GM12878 (cell line): Measurements from ENCODE around the gene TP53BP1. TPM values are rescaled to one million over a fixed set of nuclear protein-coding genes. Genes with fewer than 3 reads are reported as not detected.

ENCODE experiments used
- BMI1 ChIP-seq: fragments of 450-650 bp; IDR thresholded peaks from 2 replicates; pipeline ENCODE4 v1.6.1; 2016; ENCODE audit warnings: mild to moderate bottlenecking, moderate library complexity, borderline replicate concordance
- CBX5 ChIP-seq: sonication (generic); IDR thresholded peaks from 2 replicates; pipeline ENCODE4 v1.6.1; 2016; ENCODE audit warnings: low read depth, moderate library complexity, mild to moderate bottlenecking, inconsistent platforms
- EP300 ChIP-seq, 2 experiments: fragments of 150-350 bp in 1 of 2; IDR thresholded peaks; 2 replicates each; pipeline ENCODE4 v1.6.1; 2011 to 2012; ENCODE audit warnings: low read depth in 2 of 2, low read length in 2 of 2, borderline replicate concordance in 1 of 2, improper control_type of control experiment in 1 of 2, inconsistent platforms in 1 of 2; ENCODE audit not compliant: control insufficient read depth in 1 of 2
- HDAC6 ChIP-seq: fragments of 200-600 bp; sonication (generic); IDR thresholded peaks from one replicate; pipeline ENCODE4 v1.8.0; 2017; ENCODE audit warnings: antibody characterized with exemption; ENCODE audit not compliant: unreplicated experiment
- IKZF2 ChIP-seq, 2 experiments: fragments of 450-650 bp; IDR thresholded peaks; 2 replicates each; pipeline ENCODE4 v1.6.1; 2017; ENCODE audit warnings: mild to moderate bottlenecking in 2 of 2, moderate library complexity in 2 of 2
- JUND ChIP-seq: IDR thresholded peaks from 2 replicates; pipeline ENCODE4 v1.6.1; 2012; ENCODE audit warnings: low read depth, mild to moderate bottlenecking, low read length, improper control_type of control experiment, moderate library complexity
- KAT2A ChIP-seq: conservative IDR thresholded peaks from 2 replicates; pipeline ENCODE4 v1.6.1; 2011; ENCODE audit warnings: low read depth, low read length; ENCODE audit not compliant: control insufficient read depth
- LARP7 ChIP-seq: fragments of 450-650 bp; IDR thresholded peaks from 2 replicates; pipeline ENCODE4 v1.6.1; 2017; ENCODE audit warnings: mild to moderate bottlenecking
- NFIC ChIP-seq: IDR thresholded peaks from 2 replicates; pipeline ENCODE4 v1.6.1; 2012; ENCODE audit warnings: low read depth, mild to moderate bottlenecking, inconsistent platforms, low read length, moderate library complexity
- NFXL1 ChIP-seq: fragments of 450-650 bp; IDR thresholded peaks from 2 replicates; pipeline ENCODE4 v1.6.1; 2017; ENCODE audit warnings: antibody characterized with exemption, mild to moderate bottlenecking, borderline replicate concordance
- NR2C2 ChIP-seq: IDR thresholded peaks from 2 replicates; pipeline ENCODE4 v1.6.1; 2011; ENCODE audit warnings: borderline replicate concordance, low read depth; ENCODE audit not compliant: control insufficient read depth, insufficient read length
- PAX5 ChIP-seq: IDR thresholded peaks from 2 replicates; pipeline ENCODE4 v1.6.1; 2011; ENCODE audit warnings: low read depth, low read length, borderline replicate concordance
- RAD51 ChIP-seq: fragments of 450-650 bp; IDR thresholded peaks from 2 replicates; pipeline ENCODE4 v1.6.1; 2016; ENCODE audit warnings: moderate library complexity, mild to moderate bottlenecking, inconsistent platforms
- RUNX3 ChIP-seq: IDR thresholded peaks from 2 replicates; pipeline ENCODE4 v1.6.1; 2012; ENCODE audit warnings: low read length, inconsistent platforms
- TCF12 ChIP-seq: IDR thresholded peaks from 2 replicates; pipeline ENCODE4 v1.6.1; 2011; ENCODE audit warnings: low read depth, mild to moderate bottlenecking, low read length
- YBX1 ChIP-seq: fragments of 450-650 bp; IDR thresholded peaks from 2 replicates; pipeline ENCODE4 v1.6.1; 2016; ENCODE audit warnings: antibody characterized with exemption
- polyA plus RNA-seq, 11 experiments: library from polyadenylated mRNA; depleted of rRNA in 4 of 11; unstranded in 6 of 11; stranded (reverse) in 5 of 11; fragments of >200 nt; fragmentation: Nextera tagmentation in 4 of 11; fragmentation: Illumina TruSeq in 1 of 11; extraction: Ambion mirVana in 4 of 11; extraction: Trizol in 1 of 11; gene quantifications; 1 replicate in 1 of 11; 2 replicates in 10 of 11; pipeline versions ENCODE4 v1.2.1 to v1.2.3, GENCODE V29; 2011 to 2016; ENCODE audit warnings: inconsistent platforms in 2 of 11, missing spikeins in 2 of 11, low read depth in 1 of 11
- total RNA-seq, 4 experiments: library from RNA; depleted of rRNA in 3 of 4; stranded (reverse); fragments of >200 nt in 3 of 4; fragmentation: Illumina TruSeq in 1 of 4; extraction: Trizol in 1 of 4; gene quantifications; 2 replicates each; pipeline versions ENCODE4 v1.2.1 to v1.2.3, GENCODE V29; 2013 to 2021
- TF ChIP-seq, protein P1 (sequence below): IDR thresholded peaks from 2 replicates; pipeline ENCODE4 v1.6.1; 2012; ENCODE audit warnings: low read depth, low read length, improper control_type of control experiment
- TF ChIP-seq, protein P2 (sequence below): fragments of 450-650 bp; IDR thresholded peaks from 2 replicates; pipeline ENCODE4 v1.6.1; 2016; ENCODE audit warnings: mild to moderate bottlenecking, moderate library complexity, borderline replicate concordance
- TF ChIP-seq, protein P3 (sequence below): fragments of 150-350 bp; IDR thresholded peaks from 2 replicates; pipeline ENCODE4 v1.6.1; 2014; ENCODE audit warnings: mild to moderate bottlenecking, low read depth, low read length
- TF ChIP-seq, protein P4 (sequence below): IDR thresholded peaks from 2 replicates; pipeline ENCODE4 v1.6.1; 2012; ENCODE audit warnings: low read length, inconsistent platforms

TP53BP1 gene
- total and polyA plus RNA-seq, 10 of the 15 experiments (the other 5 are each of a cell fraction or from before 2014, with no cell fraction given) = 6.2 to 50.2 (median 19.3) TPM

DNA sequence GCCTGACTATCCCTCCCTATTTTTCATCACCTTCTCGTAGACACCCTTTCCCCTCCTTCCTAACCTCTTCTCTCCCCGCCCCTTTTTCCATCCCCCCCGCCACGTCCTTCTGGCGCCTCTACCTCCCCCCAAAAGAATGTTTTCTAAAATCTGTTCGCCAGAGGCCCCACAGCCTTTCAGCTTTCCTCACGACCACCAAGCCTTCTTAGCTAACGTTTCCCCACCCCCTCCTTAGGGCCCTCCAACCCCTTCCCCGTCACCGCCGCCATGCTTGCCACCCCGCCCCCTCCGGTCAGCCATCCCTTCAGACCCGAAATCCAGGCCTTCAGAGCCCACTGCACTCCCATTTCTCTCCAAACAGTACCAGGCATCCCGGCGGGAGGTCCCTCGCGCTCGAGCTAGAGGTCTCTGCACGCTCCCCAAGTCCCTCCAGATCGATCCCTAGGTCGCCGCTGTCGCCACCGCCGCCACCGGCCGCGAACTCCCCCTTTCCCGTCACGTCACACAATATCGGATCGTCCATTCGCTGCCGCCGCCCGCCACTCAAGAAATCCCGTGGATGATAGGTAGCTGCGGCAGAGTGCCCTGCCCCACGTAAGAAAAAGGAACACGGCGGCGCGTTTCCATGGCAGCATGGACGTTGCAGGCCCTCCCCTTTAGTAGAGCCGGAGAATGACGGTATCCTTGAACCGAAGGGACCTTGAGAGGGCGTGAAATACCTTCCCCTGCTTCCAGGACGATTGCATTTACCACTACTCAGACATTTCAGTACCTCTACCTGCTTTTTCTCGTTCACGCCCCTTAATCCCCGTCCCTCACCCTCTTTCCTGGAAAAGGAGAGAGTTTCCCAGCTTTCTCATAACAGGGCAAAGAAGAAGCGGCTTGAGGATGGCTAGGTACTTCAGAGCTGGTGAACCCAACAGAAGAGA is at the start of gene TP53BP1 (continued):
- TF ChIP-seq RAD51 (no peak), RUNX3 (no peak), PAX5 (no peak), EP300 (IDR thresholded peaks at IDR 0.05; ENCODE audit: borderline replicate concordance in 1 of 2, control insufficient read depth in 1 of 2, low read depth in 2 of 2, low read length in 2 of 2) (no peak), NR2C2 (no peak), YBX1 (no peak), NFXL1 (no peak), NFIC (no peak), TCF12 (no peak), KAT2A (no peak), IKZF2 (IDR thresholded peaks at IDR 0.05) (no peak; a peak in 1 of 4 replicates), BMI1 (peak; percentile 92), CBX5 (no peak), LARP7 (no peak; the same call in 1 of the 2 replicates), HDAC6 (no peak), JUND (no peak)
- TF ChIP-seq, protein P1, sequence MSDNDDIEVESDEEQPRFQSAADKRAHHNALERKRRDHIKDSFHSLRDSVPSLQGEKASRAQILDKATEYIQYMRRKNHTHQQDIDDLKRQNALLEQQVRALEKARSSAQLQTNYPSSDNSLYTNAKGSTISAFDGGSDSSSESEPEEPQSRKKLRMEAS = no peak
- TF ChIP-seq, protein P2, sequence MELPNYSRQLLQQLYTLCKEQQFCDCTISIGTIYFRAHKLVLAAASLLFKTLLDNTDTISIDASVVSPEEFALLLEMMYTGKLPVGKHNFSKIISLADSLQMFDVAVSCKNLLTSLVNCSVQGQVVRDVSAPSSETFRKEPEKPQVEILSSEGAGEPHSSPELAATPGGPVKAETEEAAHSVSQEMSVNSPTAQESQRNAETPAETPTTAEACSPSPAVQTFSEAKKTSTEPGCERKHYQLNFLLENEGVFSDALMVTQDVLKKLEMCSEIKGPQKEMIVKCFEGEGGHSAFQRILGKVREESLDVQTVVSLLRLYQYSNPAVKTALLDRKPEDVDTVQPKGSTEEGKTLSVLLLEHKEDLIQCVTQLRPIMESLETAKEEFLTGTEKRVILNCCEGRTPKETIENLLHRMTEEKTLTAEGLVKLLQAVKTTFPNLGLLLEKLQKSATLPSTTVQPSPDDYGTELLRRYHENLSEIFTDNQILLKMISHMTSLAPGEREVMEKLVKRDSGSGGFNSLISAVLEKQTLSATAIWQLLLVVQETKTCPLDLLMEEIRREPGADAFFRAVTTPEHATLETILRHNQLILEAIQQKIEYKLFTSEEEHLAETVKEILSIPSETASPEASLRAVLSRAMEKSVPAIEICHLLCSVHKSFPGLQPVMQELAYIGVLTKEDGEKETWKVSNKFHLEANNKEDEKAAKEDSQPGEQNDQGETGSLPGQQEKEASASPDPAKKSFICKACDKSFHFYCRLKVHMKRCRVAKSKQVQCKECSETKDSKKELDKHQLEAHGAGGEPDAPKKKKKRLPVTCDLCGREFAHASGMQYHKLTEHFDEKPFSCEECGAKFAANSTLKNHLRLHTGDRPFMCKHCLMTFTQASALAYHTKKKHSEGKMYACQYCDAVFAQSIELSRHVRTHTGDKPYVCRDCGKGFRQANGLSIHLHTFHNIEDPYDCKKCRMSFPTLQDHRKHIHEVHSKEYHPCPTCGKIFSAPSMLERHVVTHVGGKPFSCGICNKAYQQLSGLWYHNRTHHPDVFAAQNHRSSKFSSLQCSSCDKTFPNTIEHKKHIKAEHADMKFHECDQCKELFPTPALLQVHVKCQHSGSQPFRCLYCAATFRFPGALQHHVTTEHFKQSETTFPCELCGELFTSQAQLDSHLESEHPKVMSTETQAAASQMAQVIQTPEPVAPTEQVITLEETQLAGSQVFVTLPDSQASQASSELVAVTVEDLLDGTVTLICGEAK = peak; percentile 47; the same call in 1 of the 2 replicates
- TF ChIP-seq, protein P3, sequence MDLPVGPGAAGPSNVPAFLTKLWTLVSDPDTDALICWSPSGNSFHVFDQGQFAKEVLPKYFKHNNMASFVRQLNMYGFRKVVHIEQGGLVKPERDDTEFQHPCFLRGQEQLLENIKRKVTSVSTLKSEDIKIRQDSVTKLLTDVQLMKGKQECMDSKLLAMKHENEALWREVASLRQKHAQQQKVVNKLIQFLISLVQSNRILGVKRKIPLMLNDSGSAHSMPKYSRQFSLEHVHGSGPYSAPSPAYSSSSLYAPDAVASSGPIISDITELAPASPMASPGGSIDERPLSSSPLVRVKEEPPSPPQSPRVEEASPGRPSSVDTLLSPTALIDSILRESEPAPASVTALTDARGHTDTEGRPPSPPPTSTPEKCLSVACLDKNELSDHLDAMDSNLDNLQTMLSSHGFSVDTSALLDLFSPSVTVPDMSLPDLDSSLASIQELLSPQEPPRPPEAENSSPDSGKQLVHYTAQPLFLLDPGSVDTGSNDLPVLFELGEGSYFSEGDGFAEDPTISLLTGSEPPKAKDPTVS = no peak
- TF ChIP-seq, protein P4, sequence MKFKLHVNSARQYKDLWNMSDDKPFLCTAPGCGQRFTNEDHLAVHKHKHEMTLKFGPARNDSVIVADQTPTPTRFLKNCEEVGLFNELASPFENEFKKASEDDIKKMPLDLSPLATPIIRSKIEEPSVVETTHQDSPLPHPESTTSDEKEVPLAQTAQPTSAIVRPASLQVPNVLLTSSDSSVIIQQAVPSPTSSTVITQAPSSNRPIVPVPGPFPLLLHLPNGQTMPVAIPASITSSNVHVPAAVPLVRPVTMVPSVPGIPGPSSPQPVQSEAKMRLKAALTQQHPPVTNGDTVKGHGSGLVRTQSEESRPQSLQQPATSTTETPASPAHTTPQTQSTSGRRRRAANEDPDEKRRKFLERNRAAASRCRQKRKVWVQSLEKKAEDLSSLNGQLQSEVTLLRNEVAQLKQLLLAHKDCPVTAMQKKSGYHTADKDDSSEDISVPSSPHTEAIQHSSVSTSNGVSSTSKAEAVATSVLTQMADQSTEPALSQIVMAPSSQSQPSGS = no peak
